GM18520 (cell line): ENCODE results near the gene ZNF574.

Experiments used
- ATAC-seq: cut with Tn5 transposase; IDR thresholded peaks from one replicate; pipeline ENCODE4 v1.9.1; 2021; ENCODE audit not compliant: unreplicated experiment

The ZNF574 gene

GRCh38 chr19:42078538-42079275, 2.7 kb downstream of the ZNF574 start:
- no peak for ATAC-seq

- ATAC-seq, result no peak
Measured at GRCh38 chr19:42079276-42079669, 3.3 kb downstream of the ZNF574 start.

GRCh38 chr19:42079886-42080763, 4.2 kb downstream of the ZNF574 start:
- ATAC-seq, result no peak

GRCh38 chr19:42080764-42081375, 4.9 kb downstream of the ZNF574 start:
- no peak for ATAC-seq

DNA sequence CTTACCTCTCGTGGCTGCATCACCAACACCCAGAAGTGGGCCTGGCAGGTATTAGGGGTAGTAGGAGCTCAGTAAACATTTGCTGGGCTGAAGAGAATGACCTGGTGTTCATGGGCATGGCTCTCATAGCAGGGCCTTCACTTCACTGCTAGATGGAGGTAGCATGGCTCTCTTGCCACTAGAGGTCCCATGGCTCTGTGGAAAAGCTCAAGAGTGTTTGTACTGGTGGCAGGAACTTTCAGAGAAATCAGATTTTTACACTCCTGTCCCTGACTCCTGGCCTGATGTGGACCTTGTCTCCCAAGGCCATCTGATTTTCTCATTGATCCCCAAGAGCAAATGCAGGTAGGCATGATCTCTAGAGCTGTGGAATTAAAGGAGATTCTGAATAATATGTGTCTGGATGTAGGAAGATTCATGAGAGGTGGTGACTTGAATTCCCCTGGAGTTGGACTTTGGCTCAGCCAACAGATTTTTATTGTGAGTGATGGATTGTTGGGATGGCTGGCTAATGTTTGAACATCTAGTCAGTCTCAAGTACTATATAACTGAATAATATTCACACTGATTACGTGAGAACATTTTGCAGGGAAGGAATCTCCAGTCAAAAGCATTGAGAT, 5.7 kb downstream of the ZNF574 start:
- no peak for ATAC-seq

- ATAC-seq, result no peak
Measured at GRCh38 chr19:42083537-42083936, 7.6 kb downstream of the ZNF574 start.

DNA sequence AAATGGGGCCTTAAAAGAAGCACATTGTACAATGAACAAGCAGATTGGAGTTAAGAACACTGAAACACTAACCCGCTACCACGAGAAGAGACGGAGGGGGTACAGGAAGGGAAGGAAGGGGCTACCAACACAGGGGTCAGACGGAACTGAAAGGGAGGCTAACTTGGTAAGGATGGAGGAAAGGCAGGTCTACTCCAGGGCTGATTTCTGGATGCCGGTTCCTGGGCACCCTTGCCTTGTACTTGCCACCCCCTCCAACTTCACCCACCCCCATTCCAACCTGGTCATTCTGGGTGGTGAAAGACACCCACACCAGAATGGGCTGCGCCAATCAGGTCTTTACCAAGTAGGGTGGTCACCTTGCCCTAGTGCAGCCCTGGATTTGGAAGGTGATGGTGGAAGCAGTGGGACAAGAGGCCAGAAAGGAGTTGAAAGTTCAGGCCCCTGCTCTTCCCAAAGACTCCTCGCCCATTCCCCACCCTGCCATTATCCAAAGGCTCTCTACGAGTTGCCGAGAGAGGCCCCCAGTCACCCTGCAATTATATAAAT, 10.3 kb downstream of the ZNF574 start:
- ATAC-seq, result no peak

GRCh38 chr19:42086770-42087550, 11.0 kb downstream of the ZNF574 start:
- no peak for ATAC-seq

DNA sequence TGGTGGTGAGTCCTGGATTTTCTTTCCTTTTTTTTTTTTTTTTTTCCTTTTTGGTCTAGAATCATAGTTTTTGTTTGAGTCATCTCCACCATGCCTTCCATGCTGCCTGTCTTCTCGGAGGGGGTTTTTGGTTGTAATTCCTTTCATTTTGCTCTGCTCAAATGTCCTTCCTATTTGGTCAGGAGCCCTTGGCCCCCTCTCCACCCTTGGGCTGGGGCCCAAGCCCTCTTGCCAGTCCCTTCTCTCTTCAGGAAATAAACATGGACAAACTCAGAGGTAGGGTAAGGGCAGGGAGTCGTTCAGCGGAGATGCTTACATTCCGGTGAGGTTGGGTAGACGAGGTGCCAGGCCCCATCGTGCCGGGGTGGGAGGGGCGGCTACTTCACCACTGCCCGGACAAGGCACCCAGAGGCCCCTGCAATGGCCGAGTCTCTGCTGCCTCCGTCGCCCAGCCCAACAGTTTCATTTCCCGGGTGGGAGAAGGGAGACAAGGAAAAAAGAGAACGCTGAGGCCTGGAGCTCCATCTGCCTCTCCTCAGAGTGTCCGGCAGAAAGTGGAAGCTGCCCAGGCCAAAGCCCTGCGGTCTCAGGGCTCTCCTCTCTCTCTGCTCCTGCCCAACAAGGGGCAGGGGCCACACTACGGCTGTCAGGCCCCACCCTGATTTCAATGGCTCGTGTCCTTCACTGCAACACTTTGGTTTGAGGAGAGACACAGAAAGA, 12.7 kb downstream of the ZNF574 start:
- no peak for ATAC-seq

- no peak for ATAC-seq
Measured at GRCh38 chr19:42089191-42089750, 13.3 kb downstream of the ZNF574 start.

DNA sequence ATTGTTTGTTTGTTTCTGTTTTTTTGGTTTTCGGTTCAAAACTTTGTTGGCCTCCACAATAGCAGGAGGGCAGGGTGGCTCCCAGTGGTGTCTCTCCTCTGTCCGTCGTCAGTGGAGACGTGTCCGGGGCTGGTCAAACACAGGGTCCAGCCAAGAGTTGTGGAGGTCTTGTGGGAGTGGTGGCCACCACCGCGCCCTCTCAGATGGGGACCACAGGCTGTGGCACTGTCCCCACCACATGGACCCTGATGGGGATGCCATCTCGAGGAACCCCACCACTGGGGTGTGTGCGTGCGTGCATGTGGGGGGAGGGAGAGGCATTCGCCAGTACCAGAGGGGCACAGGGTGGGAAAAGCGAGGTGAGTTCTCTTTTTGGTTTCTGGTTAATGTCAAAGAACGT, 13.8 kb downstream of the ZNF574 start:
- no peak for ATAC-seq

GRCh38 chr19:42090672-42091071, 14.7 kb downstream of the ZNF574 start:
- ATAC-seq, result no peak

DNA sequence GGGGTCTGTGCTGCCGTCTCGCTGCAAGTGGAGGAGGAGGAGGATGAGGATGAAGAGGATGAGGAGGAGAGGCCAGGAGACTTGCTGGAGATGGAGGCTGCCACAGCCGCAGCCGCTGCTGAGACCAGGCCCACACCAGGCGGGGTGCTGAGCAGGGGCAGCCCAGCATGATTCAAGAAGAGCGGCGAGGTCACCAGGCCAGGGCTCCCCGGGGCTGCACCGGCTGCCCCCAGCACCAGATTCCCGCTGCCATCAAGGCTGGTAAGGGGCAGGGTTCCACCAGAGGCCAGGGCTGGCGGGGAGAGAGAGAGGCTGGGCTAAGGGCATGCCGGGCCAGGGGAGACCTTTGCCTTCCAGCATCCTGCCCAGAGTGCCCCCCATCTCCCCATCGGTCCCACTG, 15.3 kb downstream of the ZNF574 start:
- ATAC-seq, result no peak

DNA sequence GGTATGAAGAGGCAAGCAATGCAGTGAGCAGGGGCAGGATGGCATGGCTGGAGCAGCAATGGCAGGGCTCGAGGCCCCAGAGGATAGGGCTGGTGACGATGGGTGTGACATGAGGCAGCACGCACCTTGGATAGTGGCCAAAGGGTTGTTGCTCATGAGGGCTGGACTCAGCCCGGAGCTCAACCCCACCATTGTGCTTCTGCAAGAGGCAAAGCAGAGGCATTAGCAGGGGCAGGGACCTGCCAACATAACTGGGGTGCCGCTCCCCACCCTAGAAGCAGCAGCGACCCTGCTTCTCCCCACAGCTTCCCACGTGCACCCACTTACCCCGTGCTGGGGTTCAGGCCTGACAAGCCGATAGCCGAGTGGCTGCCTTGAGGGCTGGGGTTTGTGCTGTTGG, 15.8 kb downstream of the ZNF574 start:
- no peak for ATAC-seq

DNA sequence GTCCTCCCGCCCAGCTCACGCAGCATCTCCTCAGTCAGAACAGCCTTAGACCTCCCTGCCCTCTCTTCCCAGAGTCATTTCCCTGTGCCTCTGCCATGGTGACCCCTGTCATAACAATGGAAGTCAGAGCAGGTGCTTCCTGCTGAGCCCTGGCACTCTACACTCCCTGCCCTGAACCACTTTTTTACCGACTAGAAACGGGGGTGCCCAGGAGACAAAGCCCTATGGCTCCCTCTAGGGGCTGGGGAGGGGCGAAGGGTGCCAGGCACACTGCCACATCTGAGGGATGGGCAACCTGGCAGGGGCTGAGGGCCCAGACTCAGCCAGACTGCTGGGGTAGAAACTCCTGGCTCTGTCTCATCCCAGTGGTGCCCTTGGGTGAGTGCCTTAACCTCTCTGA, 16.4 kb downstream of the ZNF574 start:
- no peak for ATAC-seq

GRCh38 chr19:42093505-42093904, 17.5 kb downstream of the ZNF574 start:
- no peak for ATAC-seq

GRCh38 chr19:42093926-42094325, 18.0 kb downstream of the ZNF574 start:
- no peak for ATAC-seq

- no peak for ATAC-seq
Measured at GRCh38 chr19:42095142-42095813, 19.3 kb downstream of the ZNF574 start.

GRCh38 chr19:42095814-42096230, 19.9 kb downstream of the ZNF574 start:
- ATAC-seq, result no peak
